ENCODE results near the gene FAM184A.

GRCh38 chr6:119024111-119024510, 54.4 kb downstream of the FAM184A start:
- TF ChIP-seq CTCF (IDR thresholded peaks at IDR 0.05) (no peak), POLR2A (IDR thresholded peaks at IDR 0.05) (no peak)
